GM12878 (cell line): ENCODE results near the gene CHCHD3. TPM values are rescaled to one million over a fixed set of nuclear protein-coding genes. Genes with fewer than 3 reads are reported as not detected.

Experiments used
- ATAC-seq: fragments of 200-7000 bp; cut with Tn5 transposase; 3 replicates; pipeline ENCODE4 v1.9.1; 2020; ENCODE audit warnings: mild to moderate bottlenecking, moderate library complexity
- BruUV-seq: library from RNA; stranded (reverse); fragments of 400-500 nt; replicated peaks from 2 replicates; lab custom pipeline; 2021; lab: Mats Ljungman, UMichigan
- CTCF ChIA-PET: fragments of 300-600 bp; sonication (Branson Sonifier 250); formaldehyde crosslinking; extraction: SDS; loops from one replicate; lab custom pipeline; 2021; ENCODE audit warnings: inconsistent platforms; lab: Yijun Ruan, JAX
- POLR2A ChIA-PET: fragments of 350-600 bp; formaldehyde crosslinking; extraction: SDS; loops from one replicate; lab custom pipeline; 2021; ENCODE audit warnings: inconsistent platforms; lab: Charles Lee
- RAD21 ChIA-PET: fragments of 300-600 bp; sonication (Branson Sonifier 250); formaldehyde crosslinking; loops from one replicate; lab custom pipeline; 2023; ENCODE audit warnings: antibody characterized with exemption; ENCODE audit not compliant: unreplicated experiment; lab: Charles Lee
- SMC1A ChIA-PET: fragments of 300-600 bp; sonication (Branson Sonifier 250); formaldehyde crosslinking; loops from one replicate; lab custom pipeline; 2023; ENCODE audit not compliant: unreplicated experiment, uncharacterized antibody; lab: Charles Lee
- DNase-seq: peaks from one replicate; pipeline ENCODE4 v3.0.0-alpha.2; 2011; ENCODE audit warnings: low read depth, low spot score
- FAIRE-seq: peaks from 3 replicates; lab custom pipeline; 2011; peaks lifted over from hg19 to GRCh38; lab: Jason Lieb, UNC
- H2AFZ ChIP-seq: 2 replicates; pipeline ENCODE4 v1.6.0; 2011; ENCODE audit warnings: low read depth, low read length, control low read depth; ENCODE audit not compliant: control insufficient read depth
- H3K27ac ChIP-seq: 2 replicates; pipeline ENCODE4 v1.5.1; 2011; ENCODE audit warnings: control low read depth; ENCODE audit not compliant: control insufficient read depth, insufficient read depth
- H3K27me3 ChIP-seq, 2 experiments: replicated peaks in 1 of 2; 2 replicates each; pipeline versions ENCODE4 v1.6.0 to v1.6.1; 2011; ENCODE audit warnings: low read length in 1 of 2; ENCODE audit not compliant: control insufficient read depth in 2 of 2, insufficient read depth in 2 of 2
- H3K36me3 ChIP-seq, 2 experiments: 2 replicates each; pipeline ENCODE4 v1.5.1; 2011; ENCODE audit warnings: low read length in 1 of 2; ENCODE audit not compliant: control insufficient read depth in 2 of 2, insufficient read depth in 2 of 2
- H3K4me1 ChIP-seq: 2 replicates; pipeline ENCODE4 v1.6.1; 2011; ENCODE audit warnings: mild to moderate bottlenecking, low read length, moderate library complexity, mixed read lengths; ENCODE audit not compliant: control insufficient read depth, insufficient read depth
- H3K4me2 ChIP-seq: 2 replicates; pipeline ENCODE4 v1.6.0; 2011; ENCODE audit warnings: control low read depth; ENCODE audit not compliant: control insufficient read depth, insufficient read depth
- H3K4me3 ChIP-seq: fragments of 200-600 bp; sonication (generic); 2 replicates; pipeline ENCODE4 v1.5.1; 2016
- H3K79me2 ChIP-seq: 2 replicates; pipeline ENCODE4 v1.6.0; 2011; ENCODE audit warnings: low read length; ENCODE audit not compliant: control insufficient read depth, insufficient read depth
- H3K9ac ChIP-seq: 2 replicates; pipeline ENCODE4 v1.8.0; 2011; ENCODE audit warnings: low read length, control low read depth, mixed read lengths; ENCODE audit not compliant: control insufficient read depth, insufficient read depth
- H3K9me3 ChIP-seq: replicated peaks from 3 replicates; pipeline ENCODE4 v1.5.1; 2011; ENCODE audit warnings: mild to moderate bottlenecking, low read length; ENCODE audit not compliant: control insufficient read depth, insufficient read depth
- H4K20me1 ChIP-seq: 2 replicates; pipeline ENCODE4 v1.6.0; 2011; ENCODE audit not compliant: control insufficient read depth, insufficient read depth
- HDGF ChIP-seq: fragments of 450-650 bp; IDR thresholded peaks from 2 replicates; pipeline ENCODE4 v1.6.1; 2016; ENCODE audit warnings: antibody characterized with exemption
- SMAD5 ChIP-seq: IDR thresholded peaks from 2 replicates; pipeline ENCODE4 v1.6.1; 2016; ENCODE audit warnings: antibody characterized with exemption, low read depth
- ZBTB11 ChIP-seq: fragments of 450-650 bp; formaldehyde crosslinking; IDR thresholded peaks from 2 replicates; pipeline ENCODE4 v1.5.0; 2022; ENCODE audit warnings: mild to moderate bottlenecking, missing genetic modification characterization
- ZNF24 ChIP-seq: fragments of 450-650 bp; IDR thresholded peaks from 2 replicates; pipeline ENCODE4 v1.6.1; 2017; ENCODE audit warnings: antibody characterized with exemption, mild to moderate bottlenecking
- WGBS: methylation state at CpG from one replicate; pipeline ENCODE4 v1.1.6; 2016; ENCODE audit warnings: low lambda C conversion rate; ENCODE audit not compliant: insufficient replicate concordance, insufficient coverage; ENCODE audit errors: missing lambda C conversion rate; 5-methylcytosine and 5-hydroxymethylcytosine counted together
- in situ Hi-C: fragments of 300-500 bp; cut with MboI; formaldehyde crosslinking; loops from 9 replicates; pipeline ENCODE4 v1.14.3; 2018; ENCODE audit warnings: mixed read lengths
- intact Hi-C: fragments of 100-400 bp; cut with micrococcal nuclease; formaldehyde crosslinking; loops from one replicate; pipeline ENCODE4 v1.14.2; 2022; ENCODE audit not compliant: unreplicated experiment
- polyA plus RNA-seq, 11 experiments: library from polyadenylated mRNA; depleted of rRNA in 4 of 11; unstranded in 6 of 11; stranded (reverse) in 5 of 11; fragments of >200 nt; fragmentation: Nextera tagmentation in 4 of 11; fragmentation: Illumina TruSeq in 1 of 11; extraction: Ambion mirVana in 4 of 11; extraction: Trizol in 1 of 11; gene quantifications; 1 replicate in 1 of 11; 2 replicates in 10 of 11; pipeline versions ENCODE4 v1.2.1 to v1.2.3, GENCODE V29; 2011 to 2016; ENCODE audit warnings: inconsistent platforms in 2 of 11, missing spikeins in 2 of 11, low read depth in 1 of 11
- total RNA-seq, 4 experiments: library from RNA; depleted of rRNA in 3 of 4; stranded (reverse); fragments of >200 nt in 3 of 4; fragmentation: Illumina TruSeq in 1 of 4; extraction: Trizol in 1 of 4; gene quantifications; 2 replicates each; pipeline versions ENCODE4 v1.2.1 to v1.2.3, GENCODE V29; 2013 to 2021
- TF ChIP-seq, protein P1 (sequence below): IDR thresholded peaks from 2 replicates; pipeline ENCODE4 v1.6.1; 2012; ENCODE audit warnings: low read depth, low read length, improper control_type of control experiment
- TF ChIP-seq, protein P2 (sequence below): IDR thresholded peaks from 2 replicates; pipeline ENCODE4 v1.6.1; 2012; ENCODE audit warnings: improper control_type of control experiment, low read depth, low read length; ENCODE audit not compliant: insufficient replicate concordance
- TF ChIP-seq, protein P3 (sequence below), 3 experiments: IDR thresholded peaks in 2 of 3; conservative IDR thresholded peaks in 1 of 3; 2 replicates each; pipeline ENCODE4 v1.5.1; 2011; ENCODE audit warnings: low read depth in 3 of 3, low read length in 3 of 3, mild to moderate bottlenecking in 3 of 3, control low read depth in 2 of 3, moderate library complexity in 2 of 3, inconsistent platforms in 1 of 3, mixed read lengths in 1 of 3; ENCODE audit not compliant: control insufficient read depth in 2 of 3, insufficient read depth in 1 of 3; ENCODE audit errors: extremely low read depth in 1 of 3

Gene CHCHD3
- total and polyA plus RNA-seq, 10 of the 15 experiments (the other 5 are each of a cell fraction or from before 2014, with no cell fraction given) = 38.3 to 178 (median 96.2) TPM

- TF ChIP-seq ZBTB11 (CRISPR knock-in tag) = no peak
- no peak for TF ChIP-seq HDGF
- TF ChIP-seq, protein P1, sequence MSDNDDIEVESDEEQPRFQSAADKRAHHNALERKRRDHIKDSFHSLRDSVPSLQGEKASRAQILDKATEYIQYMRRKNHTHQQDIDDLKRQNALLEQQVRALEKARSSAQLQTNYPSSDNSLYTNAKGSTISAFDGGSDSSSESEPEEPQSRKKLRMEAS = no peak
- no peak for TF ChIP-seq SMAD5
- TF ChIP-seq, all 136 proteins: peak for 0
Measured at GRCh38 chr7:132790104-132790503, 291.8 kb downstream of the CHCHD3 start (continued).

GRCh38 chr7:132789281-132789680, 292.6 kb downstream of the CHCHD3 start:
- Histone ChIP-seq H3K9ac (no peak overlapping the region), H3K27me3 (no peaks in the 10 kb centered on the region), H3K4me3 (no peak overlapping the region), H3K36me3 (peaks cover 2 to 8% of the 10 kb centered on the region in 2 experiments; a peak in 2 of 4 replicates), H4K20me1 (no peaks in the 10 kb centered on the region), H3K4me2 (no peak overlapping the region), H2AFZ (no peak overlapping the region), H3K4me1 (no peaks in the 10 kb centered on the region), H3K9me3 (no peaks in the 10 kb centered on the region), H3K79me2 (no peaks in the 10 kb centered on the region), H3K27ac (no peak overlapping the region)
- SMC1A ChIA-PET = interaction anchor here (1.1 to 2.8 kb wide), 2 partner anchors 12 to 40 kb away, joined by 3 to 8 read pairs; no protein-coding TSS in a partner anchor
- CTCF ChIA-PET = interaction anchor here (1.0 kb wide), 1 partner anchor 12 kb away, joined by 3 read pairs; no protein-coding TSS in a partner anchor
- RAD21 ChIA-PET = no interaction called here
- POLR2A ChIA-PET = interaction anchor here (0.6 kb wide), 1 partner anchor 73 kb away, joined by 3 read pairs; no protein-coding TSS in a partner anchor
- 96% methylated on average over 6 of the region's 6 CpGs for WGBS
- in situ Hi-C loops (no loop called here), intact Hi-C loops (no loop called here)
- BruUV-seq = no TSS peak
- no peak for ATAC-seq
- DNase-seq = no peak
- no peak for FAIRE-seq
- TF ChIP-seq, protein P2, sequence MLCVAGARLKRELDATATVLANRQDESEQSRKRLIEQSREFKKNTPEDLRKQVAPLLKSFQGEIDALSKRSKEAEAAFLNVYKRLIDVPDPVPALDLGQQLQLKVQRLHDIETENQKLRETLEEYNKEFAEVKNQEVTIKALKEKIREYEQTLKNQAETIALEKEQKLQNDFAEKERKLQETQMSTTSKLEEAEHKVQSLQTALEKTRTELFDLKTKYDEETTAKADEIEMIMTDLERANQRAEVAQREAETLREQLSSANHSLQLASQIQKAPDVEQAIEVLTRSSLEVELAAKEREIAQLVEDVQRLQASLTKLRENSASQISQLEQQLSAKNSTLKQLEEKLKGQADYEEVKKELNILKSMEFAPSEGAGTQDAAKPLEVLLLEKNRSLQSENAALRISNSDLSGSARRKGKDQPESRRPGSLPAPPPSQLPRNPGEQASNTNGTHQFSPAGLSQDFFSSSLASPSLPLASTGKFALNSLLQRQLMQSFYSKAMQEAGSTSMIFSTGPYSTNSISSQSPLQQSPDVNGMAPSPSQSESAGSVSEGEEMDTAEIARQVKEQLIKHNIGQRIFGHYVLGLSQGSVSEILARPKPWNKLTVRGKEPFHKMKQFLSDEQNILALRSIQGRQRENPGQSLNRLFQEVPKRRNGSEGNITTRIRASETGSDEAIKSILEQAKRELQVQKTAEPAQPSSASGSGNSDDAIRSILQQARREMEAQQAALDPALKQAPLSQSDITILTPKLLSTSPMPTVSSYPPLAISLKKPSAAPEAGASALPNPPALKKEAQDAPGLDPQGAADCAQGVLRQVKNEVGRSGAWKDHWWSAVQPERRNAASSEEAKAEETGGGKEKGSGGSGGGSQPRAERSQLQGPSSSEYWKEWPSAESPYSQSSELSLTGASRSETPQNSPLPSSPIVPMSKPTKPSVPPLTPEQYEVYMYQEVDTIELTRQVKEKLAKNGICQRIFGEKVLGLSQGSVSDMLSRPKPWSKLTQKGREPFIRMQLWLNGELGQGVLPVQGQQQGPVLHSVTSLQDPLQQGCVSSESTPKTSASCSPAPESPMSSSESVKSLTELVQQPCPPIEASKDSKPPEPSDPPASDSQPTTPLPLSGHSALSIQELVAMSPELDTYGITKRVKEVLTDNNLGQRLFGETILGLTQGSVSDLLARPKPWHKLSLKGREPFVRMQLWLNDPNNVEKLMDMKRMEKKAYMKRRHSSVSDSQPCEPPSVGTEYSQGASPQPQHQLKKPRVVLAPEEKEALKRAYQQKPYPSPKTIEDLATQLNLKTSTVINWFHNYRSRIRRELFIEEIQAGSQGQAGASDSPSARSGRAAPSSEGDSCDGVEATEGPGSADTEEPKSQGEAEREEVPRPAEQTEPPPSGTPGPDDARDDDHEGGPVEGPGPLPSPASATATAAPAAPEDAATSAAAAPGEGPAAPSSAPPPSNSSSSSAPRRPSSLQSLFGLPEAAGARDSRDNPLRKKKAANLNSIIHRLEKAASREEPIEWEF = no peak
- TF ChIP-seq SMAD5 (no peak), ZNF24 (no peak)
- TF ChIP-seq, protein P3, sequence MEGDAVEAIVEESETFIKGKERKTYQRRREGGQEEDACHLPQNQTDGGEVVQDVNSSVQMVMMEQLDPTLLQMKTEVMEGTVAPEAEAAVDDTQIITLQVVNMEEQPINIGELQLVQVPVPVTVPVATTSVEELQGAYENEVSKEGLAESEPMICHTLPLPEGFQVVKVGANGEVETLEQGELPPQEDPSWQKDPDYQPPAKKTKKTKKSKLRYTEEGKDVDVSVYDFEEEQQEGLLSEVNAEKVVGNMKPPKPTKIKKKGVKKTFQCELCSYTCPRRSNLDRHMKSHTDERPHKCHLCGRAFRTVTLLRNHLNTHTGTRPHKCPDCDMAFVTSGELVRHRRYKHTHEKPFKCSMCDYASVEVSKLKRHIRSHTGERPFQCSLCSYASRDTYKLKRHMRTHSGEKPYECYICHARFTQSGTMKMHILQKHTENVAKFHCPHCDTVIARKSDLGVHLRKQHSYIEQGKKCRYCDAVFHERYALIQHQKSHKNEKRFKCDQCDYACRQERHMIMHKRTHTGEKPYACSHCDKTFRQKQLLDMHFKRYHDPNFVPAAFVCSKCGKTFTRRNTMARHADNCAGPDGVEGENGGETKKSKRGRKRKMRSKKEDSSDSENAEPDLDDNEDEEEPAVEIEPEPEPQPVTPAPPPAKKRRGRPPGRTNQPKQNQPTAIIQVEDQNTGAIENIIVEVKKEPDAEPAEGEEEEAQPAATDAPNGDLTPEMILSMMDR (IDR thresholded peaks at IDR 0.05 in 2 of 3, conservative IDR thresholded peaks at IDR 0.05 in 1 of 3; ENCODE audit: control insufficient read depth in 2 of 3, extremely low read depth in 1 of 3, insufficient read depth in 1 of 3, low read depth in 3 of 3, low read length in 3 of 3) = no peak
